ENCODE results near the gene MKLN1. TPM values are rescaled to one million over a fixed set of nuclear protein-coding genes. Genes with fewer than 3 reads are reported as not detected.
A peak's percentile ranks its signal among the peaks of the same experiment; 100 is the strongest.
"Not testable (repeated sequence)": the region's sequence is repeated elsewhere in the genome, so short reads cannot be mapped to it uniquely, and the experiment has no call there.

MKLN1 gene
- 10 to 100 TPM; 18.2 to 36.3 (median 22.8) TPM for polyA plus RNA-seq (ENCODE audit: insufficient read length in 10 of 10)
- long read RNA-seq, donor 1, full-length matches to known transcripts, result 3 of 62 reads
- long read RNA-seq, donor 1, partial matches to known transcripts, result 59 of 62 reads
- long read RNA-seq, donor 1, other reads (novel, unspliced or antisense), result 0 of 62 reads
- long read RNA-seq, donor 2, full-length matches to known transcripts, result 2 of 2 reads
- long read RNA-seq, donor 2, partial matches to known transcripts, result 0 of 2 reads
- long read RNA-seq, donor 2, other reads (novel, unspliced or antisense), result 0 of 2 reads
- long read RNA-seq, donor 3, result 0 reads
- long read RNA-seq, donor 4, full-length matches to known transcripts, result 2 of 56 reads
- long read RNA-seq, donor 4, partial matches to known transcripts, result 54 of 56 reads
- long read RNA-seq, donor 4, other reads (novel, unspliced or antisense), result 0 of 56 reads
- long read RNA-seq, donor 5, full-length matches to known transcripts, result 5 of 5 reads
- long read RNA-seq, donor 5, partial matches to known transcripts, result 0 of 5 reads
- long read RNA-seq, donor 5, other reads (novel, unspliced or antisense), result 0 of 5 reads
- long read RNA-seq, donor 6, full-length matches to known transcripts, result 6 of 11 reads
- long read RNA-seq, donor 6, partial matches to known transcripts, result 5 of 11 reads
- long read RNA-seq, donor 6, other reads (novel, unspliced or antisense), result 0 of 11 reads
- long read RNA-seq, donor 7, full-length matches to known transcripts, result 3 of 3 reads
- long read RNA-seq, donor 7, partial matches to known transcripts, result 0 of 3 reads
- long read RNA-seq, donor 7, other reads (novel, unspliced or antisense), result 0 of 3 reads
- long read RNA-seq, donor 8, result 0 reads
- long read RNA-seq, donor 9, full-length matches to known transcripts, result 1 of 1 reads
- long read RNA-seq, donor 9, partial matches to known transcripts, result 0 of 1 reads
- long read RNA-seq, donor 9, other reads (novel, unspliced or antisense), result 0 of 1 reads

GRCh38 chr7:131327626-131328376 lies at the start of gene MKLN1:
MKLN1 (plus strand) TSS chr7:131327876; CDS start chr7:131327900, 24 bp downstream.
- DNase-seq, result peak; percentile 90 to 97 (median 93)

DNA sequence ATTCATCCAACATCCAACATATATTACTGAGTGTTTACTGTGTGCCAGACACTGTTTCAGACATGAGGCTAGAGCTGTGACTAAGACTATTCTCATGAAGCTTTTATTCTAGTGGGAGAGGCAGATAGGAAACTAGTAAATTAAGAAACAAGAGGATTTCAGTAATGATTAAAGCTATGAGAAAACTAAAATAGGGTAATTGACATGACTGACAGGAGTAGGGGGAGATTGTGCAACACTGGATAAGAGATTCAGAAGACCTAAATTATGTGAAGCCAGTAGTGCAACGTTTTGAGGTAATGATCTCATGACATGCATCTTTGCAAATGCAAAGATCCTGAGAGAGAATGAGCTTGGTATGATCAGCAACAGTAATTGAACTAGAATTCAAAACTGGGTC lies 48.6 kb upstream of the MKLN1 start:
- no peak for DNase-seq

DNA sequence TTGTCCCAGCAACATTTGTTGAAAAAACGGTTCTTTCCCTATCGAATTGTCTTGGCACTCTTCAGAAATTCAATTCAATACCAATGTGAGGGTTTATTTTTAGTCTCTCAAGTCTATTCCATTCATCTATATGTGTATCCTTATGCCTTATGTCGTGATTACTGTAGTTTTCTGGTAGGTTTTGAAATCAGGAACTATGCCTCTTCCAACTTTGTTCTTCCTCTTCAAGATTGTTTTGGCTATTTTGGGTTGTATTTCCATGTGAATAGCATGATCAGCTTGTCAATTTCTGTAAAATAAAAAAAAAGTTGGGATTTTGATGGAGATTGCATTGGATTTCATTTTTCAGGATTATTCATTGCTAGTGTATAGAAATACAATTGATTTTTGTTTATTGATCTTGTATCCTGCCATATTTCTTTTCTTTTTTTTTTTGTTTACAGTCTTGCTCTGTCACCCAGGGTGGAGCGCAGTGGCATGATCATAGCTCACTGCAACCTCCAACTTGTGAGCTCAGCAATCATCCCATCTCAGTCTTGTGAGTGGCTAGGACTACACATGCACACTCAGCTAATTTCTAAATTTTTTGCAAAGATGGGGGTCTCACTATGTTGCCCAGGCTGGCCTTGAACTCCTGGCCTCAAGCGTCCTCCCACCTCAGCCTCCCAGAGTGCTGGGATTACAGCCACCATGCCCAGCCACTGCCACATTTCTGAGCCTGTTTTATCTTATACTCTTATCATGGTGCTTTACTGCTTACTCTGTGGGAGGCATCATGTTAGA lies 46.2 kb upstream of the MKLN1 start:
- DNase-seq, result no peak

- peak in 1 of 3 donors; percentile 19 for DNase-seq
Observed at GRCh38 chr7:131284702-131285419, 42.8 kb upstream of the MKLN1 start.

DNA sequence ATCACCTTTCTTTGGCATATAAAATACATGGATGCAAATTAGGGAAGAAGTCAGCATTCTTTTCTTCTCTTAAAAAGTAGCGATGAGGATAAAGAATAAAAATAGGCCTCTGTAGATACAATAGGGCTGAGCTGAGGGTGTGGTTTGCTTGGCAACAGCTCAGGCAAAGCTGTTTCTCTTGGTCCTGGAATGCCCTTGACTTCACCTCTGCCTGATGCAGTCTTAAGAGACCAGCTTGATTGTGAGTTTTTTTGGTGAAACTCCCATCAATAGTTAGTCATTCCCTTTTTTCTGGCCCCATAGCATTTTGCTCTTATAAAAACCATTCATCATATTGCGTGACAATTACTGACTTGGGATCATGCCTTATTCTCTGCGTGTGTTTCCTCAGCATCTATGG lies 42.1 kb upstream of the MKLN1 start:
- peak in 1 of 3 donors; percentile 40 for DNase-seq

DNA sequence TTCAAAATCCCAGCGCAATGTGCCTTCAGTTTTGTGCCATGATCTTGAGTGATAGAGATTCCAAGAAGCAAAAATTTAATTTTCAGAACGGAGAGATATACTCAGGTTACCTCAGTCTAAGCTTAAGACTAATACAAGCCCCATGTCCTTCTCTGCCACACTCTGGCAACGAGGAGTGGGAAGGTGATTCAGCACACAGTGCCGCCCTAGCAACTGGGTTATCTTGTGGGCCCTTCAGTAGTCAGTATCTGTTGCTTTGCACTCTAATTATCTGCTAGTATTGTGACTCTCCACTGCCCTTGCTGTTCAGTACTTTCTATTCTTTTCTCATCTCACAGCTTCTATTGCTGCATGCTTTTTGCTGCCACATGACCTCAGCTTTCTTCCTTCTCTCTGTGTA lies 39.2 kb upstream of the MKLN1 start:
- no peak for DNase-seq

DNA sequence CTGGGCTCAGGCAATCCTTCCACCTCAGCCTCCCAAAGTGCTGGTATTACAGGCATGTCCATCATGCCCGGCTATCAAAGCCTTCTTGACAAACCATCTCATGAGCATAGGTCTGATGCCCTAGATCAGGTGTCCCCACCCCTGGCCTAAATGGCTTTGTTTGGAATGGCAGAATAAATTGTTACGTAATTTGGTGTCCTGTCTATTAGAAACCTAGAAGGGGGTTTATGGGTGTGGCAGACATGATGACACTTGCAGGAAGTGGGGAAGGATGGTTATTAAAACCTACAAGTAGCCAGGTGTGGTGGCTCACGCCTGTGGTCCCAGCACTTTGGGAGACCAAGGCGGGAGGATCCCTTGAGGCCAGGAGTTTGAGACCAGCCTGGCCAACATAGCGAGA lies 38.6 kb upstream of the MKLN1 start:
- no peak for DNase-seq

DNA sequence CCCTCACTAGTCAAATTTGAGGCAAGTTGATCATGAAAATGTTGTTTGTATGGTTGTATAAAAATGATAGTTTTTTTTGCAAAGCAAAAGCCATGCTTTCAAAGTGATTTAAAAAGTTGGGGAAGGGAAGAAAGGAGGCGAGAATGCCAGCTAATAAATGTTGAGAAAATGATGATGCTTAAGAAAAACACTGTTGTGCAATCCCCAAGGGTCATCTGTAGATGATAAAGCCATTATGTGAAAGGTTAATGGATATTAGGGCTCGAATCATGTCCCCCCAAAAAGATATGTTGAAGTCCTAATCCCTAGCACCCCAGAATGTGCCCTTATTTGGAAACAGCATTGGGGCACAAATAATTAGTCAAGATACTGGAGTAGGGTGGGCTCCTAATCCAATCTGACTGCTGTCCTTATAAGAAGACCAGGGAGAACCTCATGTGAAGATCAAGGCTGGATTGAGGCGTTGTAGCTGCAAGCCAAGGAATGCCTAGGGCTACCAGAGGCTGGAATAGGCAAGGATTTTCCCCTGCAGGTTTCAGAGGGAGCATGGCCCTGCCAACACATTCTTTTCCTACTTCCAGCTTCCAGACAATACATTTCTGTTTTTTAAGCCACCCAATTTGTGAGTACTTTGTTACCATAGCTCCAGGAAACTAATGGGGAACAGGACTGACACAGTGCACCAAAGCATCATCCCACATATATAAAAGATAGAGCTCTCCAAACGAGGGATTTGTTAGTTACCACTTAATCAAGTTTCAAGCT lies 35.4 kb upstream of the MKLN1 start:
- DNase-seq, result no peak

- DNase-seq, result no peak
Observed at GRCh38 chr7:131293018-131293417, 34.7 kb upstream of the MKLN1 start.

DNA sequence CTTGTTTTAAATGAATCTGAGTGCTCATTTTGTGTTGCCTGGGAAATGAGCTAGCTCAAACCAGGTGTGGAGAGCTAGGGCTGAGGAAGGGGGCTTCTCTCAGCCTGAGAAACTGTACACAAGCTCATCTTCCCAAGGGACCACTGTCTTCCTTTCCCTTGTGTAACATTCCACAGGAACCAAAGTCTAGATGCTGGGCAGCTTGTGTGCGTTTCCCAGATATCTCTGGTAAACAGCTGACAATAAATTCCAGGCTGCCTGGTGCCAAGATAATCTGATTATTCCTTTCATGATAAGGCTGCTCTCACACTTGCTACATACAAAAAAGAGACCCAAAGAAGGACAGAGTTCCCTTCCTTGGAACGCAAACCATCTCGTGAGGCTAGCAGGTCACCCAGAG lies 33.1 kb upstream of the MKLN1 start:
- no peak for DNase-seq

DNA sequence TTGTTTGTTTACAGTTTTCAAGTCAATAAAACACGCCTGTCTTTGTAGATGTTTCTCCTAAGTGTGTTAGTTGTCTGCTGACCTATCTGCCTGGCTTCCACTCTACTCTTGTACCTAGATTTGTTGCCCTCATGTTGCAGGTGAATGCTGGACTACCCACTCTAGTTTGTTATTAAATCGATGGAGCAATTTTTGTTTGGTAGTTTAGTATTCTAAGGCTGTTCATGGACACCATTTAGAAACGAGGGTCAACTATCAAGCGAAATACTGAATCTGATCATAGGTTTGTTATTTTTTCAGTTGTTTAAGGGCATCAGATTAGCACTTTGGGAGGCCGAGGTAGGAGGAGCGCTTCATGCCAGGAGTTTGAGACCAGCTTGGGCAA lies 29.1 kb upstream of the MKLN1 start:
- no peak for DNase-seq

DNA sequence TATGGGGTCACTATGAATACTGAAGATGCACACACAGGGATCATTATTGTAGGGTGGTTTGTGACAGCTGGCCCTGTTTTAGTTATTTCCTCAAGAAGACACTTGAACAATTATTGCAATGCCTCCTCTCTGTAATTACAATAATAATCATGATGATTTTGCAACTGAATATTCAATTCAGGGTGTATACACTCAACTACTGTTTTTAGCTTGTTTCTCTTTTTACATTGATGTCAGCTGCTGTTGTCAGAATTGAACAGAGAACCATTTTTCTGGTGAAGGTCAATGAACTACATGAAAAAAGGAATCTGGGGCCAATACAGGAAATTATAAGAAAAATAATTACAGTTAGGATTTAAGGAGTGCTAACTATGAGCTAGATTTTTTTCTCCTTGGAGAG lies 28.6 kb upstream of the MKLN1 start:
- no peak for DNase-seq

- no peak for DNase-seq
Observed at GRCh38 chr7:131300078-131300477, 27.6 kb upstream of the MKLN1 start.

DNA sequence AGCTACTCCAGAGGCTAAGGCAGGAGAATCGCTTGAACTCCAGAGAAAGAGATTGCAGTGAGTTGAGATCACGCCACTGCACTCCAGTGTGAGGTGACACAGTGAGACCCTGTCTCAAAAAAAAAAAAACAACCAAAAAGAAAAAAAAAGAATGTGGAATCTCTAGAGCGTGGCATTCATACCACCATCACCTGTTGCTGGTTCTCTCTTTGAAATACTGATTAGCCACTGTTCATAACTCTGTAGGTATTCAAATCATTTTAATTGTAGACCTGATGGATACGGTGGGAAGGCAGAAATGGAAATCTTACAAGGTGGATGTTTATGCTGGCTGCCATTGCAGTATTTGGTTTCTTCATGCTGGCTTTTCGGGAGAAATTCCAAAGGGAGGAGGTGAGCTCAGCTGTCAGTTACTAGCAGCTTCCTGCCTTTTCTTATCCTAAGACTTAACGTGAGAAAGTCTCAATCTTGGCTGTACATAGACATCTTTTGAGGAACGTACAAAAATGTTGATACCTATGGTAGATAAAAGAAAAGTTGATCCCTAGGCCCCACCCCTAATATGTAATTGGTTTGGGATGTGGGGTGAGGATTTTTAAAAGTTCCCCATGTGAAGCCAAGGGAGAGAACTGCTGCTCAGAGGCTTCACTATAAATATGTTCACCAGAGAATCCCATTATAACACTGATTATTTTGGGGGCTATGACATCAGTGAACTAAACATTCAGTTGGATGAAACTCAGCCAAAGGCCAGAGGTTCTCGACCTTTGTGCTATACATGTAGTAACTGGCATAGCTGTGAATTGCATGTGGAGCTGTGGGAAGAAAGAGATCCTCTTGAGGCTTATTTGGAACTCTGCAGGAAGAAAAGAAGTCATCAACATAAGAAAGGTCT lies 26.9 kb upstream of the MKLN1 start:
- DNase-seq, result peak in 2 of 3 donors; percentile 22 to 23

DNA sequence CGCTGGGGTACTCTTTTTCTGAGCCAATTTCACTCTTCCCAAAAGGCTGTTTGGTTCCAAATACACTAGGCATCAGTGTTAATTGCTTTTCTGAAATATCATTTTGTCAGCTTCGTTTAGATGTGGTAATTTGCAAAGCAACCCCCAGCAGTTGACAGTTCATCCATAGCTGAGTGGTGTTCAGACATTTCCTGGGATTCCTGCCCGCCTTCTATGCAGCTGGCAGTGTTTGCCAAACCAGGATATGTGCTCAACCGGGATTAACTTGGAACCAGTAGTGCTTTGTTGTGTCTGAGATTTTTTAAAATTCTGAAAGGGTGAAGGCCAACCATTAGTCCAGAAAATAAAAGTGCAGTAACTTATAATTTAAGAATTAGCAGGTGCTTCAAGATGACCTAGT lies 25.2 kb upstream of the MKLN1 start:
- DNase-seq, result no peak

DNA sequence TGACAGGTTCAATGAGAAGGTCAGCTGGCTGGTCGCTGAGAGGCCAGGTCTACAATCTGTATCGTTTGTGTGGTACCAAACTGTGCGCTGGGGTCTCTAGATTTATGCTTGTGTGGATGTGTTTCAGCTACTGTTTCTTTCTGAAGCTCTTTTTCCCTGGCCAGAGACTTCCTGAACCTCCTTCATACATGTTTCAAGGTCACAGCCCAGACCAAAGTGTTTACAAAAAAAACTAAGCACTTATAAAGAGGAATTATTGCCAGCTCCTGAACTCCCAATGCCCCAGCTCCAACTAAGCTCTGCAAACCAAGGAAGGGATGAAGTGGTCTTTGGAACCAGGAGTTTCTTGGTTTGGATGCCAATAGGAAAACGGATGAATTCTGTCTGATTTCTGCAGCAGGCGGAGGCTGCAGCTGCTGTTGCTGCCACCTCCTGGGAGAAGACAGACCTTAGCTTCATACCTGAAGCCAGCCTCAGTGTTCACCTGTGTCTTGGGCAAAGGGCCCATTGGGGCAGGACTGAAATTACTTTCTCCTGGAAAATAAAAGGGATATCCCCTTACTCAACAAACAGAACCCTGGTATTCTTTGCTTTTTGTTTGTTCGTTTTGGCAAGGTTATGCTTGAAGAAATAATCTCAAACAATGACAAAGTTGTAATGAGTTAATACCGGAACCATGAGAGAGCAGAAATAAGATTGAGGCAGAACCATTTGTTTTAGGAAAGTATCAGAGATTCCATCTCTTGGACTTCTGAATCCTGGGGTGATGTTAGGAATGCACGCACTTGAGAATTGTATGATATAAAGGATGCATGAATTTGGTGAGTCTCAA lies 24.6 kb upstream of the MKLN1 start:
- no peak for DNase-seq

DNA sequence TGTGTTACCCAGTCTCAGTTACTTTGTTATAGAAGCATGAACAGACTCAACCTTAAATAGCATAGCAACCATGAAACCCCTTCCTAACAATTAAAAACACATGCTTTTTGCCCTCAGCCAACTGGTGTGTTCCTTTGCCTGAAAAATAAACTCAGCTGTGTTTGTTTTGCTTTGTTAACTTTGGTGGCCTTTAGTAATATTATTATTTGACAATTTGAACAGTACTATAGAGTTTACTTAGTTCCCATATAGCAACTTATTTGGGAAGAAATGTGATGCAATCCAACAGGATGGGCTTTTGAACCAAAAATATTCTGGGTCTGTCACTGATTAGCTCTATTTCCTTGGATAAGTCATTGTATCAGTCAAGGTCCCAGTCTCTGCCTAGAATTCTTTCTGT lies 22.5 kb upstream of the MKLN1 start:
- no peak for DNase-seq

GRCh38 chr7:131306041-131306440 lies 21.6 kb upstream of the MKLN1 start:
- DNase-seq, result not testable (repeated sequence)

Data from muscle of back (tissue), 13 donors.